AG04449 (cell line): ENCODE results near the gene MROH2A.

Experiments used
- CTCF ChIA-PET: fragments of 350-600 bp; formaldehyde crosslinking; extraction: SDS; loops from one replicate; lab custom pipeline; 2021; ENCODE audit warnings: antibody characterized with exemption; lab: Yijun Ruan, JAX
- POLR2A ChIA-PET: fragments of 400-600, 350-600 bp; formaldehyde crosslinking; extraction: SDS; loops from one replicate; lab custom pipeline; 2020; ENCODE audit warnings: antibody characterized with exemption, inconsistent platforms; lab: Yijun Ruan, JAX
- DNase-seq: peaks from one replicate; pipeline ENCODE4 v3.0.0-alpha.2; 2010; ENCODE audit warnings: low read depth, low spot score
- H3K4me3 ChIP-seq: 2 replicates; pipeline ENCODE4 v1.5.1; 2011; ENCODE audit warnings: low read depth, mild to moderate bottlenecking, control low read depth, low read length
- TF ChIP-seq, protein P1 (sequence below): IDR thresholded peaks from one replicate; pipeline ENCODE4 v1.5.1; 2011; ENCODE audit warnings: mild to moderate bottlenecking, moderate library complexity, low read length, control low read depth, inconsistent platforms; ENCODE audit not compliant: insufficient read depth; ENCODE audit errors: missing control alignments

The MROH2A gene

DNA sequence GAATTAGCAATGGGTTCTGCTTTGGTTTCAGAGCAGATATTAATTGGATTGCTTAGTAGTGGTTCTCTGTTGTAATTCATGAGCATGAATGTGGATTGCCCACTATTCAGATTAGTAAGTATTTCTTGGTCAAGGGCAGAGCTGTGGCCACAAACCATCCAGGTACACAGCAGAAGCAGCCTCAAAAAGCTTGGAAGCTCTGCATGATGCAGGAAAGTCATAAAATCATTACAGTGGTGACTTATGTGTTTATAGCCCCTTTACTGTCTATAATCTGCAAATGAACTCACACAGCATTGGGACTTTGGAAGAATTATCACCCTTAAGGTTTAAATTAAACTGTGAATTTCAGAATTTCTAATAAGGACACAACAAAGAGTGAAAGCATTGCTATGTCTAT lies 20.0 kb upstream of the MROH2A start:
- POLR2A ChIA-PET: no interaction called here
- DNase-seq: no peak
- TF ChIP-seq, protein P1, sequence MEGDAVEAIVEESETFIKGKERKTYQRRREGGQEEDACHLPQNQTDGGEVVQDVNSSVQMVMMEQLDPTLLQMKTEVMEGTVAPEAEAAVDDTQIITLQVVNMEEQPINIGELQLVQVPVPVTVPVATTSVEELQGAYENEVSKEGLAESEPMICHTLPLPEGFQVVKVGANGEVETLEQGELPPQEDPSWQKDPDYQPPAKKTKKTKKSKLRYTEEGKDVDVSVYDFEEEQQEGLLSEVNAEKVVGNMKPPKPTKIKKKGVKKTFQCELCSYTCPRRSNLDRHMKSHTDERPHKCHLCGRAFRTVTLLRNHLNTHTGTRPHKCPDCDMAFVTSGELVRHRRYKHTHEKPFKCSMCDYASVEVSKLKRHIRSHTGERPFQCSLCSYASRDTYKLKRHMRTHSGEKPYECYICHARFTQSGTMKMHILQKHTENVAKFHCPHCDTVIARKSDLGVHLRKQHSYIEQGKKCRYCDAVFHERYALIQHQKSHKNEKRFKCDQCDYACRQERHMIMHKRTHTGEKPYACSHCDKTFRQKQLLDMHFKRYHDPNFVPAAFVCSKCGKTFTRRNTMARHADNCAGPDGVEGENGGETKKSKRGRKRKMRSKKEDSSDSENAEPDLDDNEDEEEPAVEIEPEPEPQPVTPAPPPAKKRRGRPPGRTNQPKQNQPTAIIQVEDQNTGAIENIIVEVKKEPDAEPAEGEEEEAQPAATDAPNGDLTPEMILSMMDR: no peak
- no peak overlapping the region for H3K4me3 ChIP-seq
- CTCF ChIA-PET: no interaction called here

DNA sequence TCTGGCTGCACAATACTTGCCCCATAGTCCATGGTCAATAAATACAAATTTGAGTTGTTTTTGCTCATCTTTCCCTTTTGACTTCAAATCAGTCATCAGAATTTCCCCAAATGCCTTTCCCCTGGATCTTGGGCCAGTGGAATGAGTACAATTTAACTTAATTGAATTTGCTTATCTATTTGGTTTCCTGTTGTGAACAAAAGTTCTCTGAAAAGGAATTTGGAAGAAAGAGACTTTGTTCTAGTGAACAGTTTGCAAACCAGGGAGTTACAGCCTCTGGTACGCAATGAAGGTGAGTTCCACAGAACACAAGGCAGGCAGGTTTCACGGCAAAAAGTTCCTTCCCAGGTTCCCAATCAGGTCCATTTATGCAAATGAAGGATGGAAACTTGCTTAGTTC lies 19.3 kb upstream of the MROH2A start:
- TF ChIP-seq, protein P1: no peak
- CTCF ChIA-PET: no interaction called here
- POLR2A ChIA-PET: no interaction called here
- no peak for DNase-seq
- H3K4me3 ChIP-seq: no peak overlapping the region

DNA sequence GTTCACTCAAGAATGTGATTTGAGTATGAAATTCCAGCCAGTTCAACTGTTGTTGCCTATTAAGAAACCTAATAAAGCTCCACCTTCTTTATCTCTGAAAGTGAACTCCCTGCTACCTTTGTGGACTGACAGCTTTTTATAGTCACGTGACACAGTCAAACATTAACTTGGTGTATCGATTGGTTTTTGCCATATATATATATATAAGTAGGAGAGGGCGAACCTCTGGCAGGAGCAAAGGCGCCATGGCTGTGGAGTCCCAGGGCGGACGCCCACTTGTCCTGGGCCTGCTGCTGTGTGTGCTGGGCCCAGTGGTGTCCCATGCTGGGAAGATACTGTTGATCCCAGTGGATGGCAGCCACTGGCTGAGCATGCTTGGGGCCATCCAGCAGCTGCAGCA lies 18.1 kb upstream of the MROH2A start, which contains the start of gene UGT1A1:
Gene UGT1A1 (plus strand): TSS at position 228 of the 400 bp plus-strand sequence. CDS start 18 bp downstream, at position 246.
- TF ChIP-seq, protein P1: no peak
- no peak within 1 kb of the TSS for H3K4me3 ChIP-seq
- ChIA-PET CTCF (interaction anchor here (0.6 kb wide), 1 partner anchor 73 kb away, joined by 3 read pairs; no protein-coding TSS in a partner anchor), POLR2A (no interaction called here)
- no peak for DNase-seq

DNA sequence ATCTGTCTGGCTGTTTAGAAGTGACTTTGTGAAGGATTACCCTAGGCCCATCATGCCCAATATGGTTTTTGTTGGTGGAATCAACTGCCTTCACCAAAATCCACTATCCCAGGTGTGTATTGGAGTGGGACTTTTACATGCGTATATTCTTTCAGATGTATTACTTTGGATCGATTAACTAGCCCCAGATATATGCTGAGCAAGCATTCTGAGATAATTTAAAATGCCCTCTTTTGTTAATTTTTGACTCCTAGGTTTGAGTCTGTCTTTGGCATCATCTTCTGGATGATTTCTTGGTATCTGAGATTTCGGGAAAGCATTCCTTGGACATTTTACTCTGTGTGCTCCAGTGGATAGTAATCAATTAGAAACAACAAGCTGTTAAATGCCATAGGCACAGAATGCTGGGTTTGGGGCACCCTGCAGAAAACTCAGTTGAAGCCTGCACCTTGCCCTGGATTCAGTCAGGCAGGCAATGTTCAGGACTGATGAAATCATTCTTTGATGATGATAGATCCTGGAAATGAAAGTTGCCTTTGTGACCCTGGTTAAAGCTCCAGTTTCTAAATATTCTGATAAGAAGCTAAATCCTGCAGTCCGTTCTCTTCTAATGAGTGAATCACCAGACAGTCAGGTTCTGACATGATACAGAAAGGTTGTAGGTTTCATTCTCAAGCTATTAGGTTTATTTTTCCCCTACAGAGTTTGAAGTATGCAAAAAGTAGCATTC lies 16.9 kb upstream of the MROH2A start:
- TF ChIP-seq, protein P1: no peak
- no peak overlapping the region for H3K4me3 ChIP-seq
- no peak for DNase-seq
- POLR2A ChIA-PET: no interaction called here
- CTCF ChIA-PET: no interaction called here

DNA sequence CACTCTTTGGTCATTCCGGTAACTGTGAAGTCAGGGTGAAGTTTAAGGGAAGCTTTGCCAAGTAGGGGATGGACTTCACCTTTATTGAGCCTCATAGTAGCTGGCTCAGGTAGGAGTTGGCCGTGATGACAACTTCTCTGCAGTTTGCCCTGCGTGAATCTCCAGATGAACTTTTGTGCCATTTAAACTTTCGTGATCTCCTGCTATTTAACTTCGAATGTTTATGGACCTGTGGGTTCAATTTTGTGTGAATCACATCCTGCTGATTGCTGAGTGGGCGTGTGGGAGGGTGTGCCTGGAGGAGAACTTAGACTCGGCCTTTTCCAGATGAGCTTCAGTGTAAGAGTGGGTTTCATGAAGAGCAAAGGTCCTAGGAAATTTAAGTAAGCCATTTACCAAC lies 13.9 kb upstream of the MROH2A start:
- ChIA-PET POLR2A (no interaction called here), CTCF (no interaction called here)
- DNase-seq: no peak
- H3K4me3 ChIP-seq: no peak overlapping the region
- TF ChIP-seq, protein P1: no peak

DNA sequence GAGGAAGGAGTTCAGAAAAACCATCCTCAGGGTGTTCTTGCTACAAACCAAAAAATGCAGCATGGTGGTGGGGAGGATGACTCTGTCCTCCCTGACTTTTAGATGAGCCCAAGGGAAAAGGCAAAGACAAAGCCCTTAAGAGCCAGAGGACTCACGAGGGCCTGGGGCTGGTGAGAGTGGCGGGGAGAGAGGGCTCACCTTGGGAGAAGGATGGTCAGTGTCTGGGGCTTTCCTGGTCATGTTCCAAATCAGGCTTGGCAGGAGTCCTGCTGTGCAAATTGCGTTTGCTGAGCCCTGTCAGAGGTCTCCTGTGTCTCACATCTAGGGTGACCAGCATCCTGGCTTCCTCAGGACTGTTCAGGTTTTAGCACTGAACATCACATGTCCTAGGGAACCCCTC lies 13.4 kb upstream of the MROH2A start:
- TF ChIP-seq, protein P1: no peak
- ChIA-PET POLR2A (no interaction called here), CTCF (no interaction called here)
- DNase-seq: no peak
- no peak overlapping the region for H3K4me3 ChIP-seq
